GM18505 (cell line): ENCODE measurements around the gene KIAA1671.

Experiments used
- ATAC-seq: cut with Tn5 transposase; IDR thresholded peaks from one replicate; pipeline ENCODE4 v1.9.1; 2021; ENCODE audit not compliant: unreplicated experiment
- POLR2A ChIP-seq: IDR thresholded peaks from 4 replicates; pipeline ENCODE4 v1.6.1; 2011; ENCODE audit warnings: borderline replicate concordance; ENCODE audit not compliant: insufficient read depth, insufficient read length; ENCODE audit errors: extremely low read depth

The KIAA1671 gene

DNA sequence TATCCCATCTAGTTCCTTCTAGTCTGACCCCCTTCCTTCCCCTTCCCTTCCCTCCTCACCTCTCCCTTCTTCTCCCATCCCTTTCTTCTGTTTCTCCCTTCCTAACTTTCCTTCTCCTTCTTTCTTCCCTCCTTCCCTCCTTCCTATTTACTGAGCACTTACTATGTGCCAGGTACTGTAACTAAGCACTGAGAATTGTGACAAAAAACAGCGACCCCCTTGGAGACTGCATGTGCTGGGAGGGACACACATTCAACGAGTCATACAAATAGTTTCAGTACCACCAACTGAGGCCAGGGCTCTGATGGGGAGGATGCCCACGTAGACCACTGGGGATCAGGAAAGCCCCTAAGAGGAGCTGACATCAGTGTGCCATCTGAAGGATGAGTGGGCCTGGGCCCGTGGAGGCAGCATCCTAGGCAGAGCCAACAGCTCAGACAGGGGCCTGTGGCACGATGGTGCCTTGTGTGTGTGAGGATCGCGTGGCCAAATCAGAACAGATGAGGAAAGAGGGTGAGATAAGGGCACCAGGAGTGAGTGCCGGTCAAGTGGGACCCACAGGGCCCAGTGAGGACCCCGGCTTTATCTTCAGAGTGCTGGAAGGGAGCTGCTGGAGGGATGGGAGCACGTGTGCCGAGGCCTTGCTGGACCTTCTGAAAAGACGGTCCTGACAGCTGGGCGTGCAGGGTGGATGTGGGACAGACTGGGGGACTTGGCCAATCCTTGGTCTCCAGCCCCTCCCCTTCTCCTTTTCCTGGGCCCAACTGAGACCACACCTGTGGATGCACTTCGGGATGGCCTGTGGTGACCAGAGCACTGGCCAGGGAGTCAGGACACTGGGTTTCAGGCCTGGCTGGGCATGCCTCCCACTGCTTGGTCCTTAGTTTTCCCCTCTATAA is 208.8 kb downstream of the KIAA1671 start:
- no peak for TF ChIP-seq POLR2A
- no peak for ATAC-seq

DNA sequence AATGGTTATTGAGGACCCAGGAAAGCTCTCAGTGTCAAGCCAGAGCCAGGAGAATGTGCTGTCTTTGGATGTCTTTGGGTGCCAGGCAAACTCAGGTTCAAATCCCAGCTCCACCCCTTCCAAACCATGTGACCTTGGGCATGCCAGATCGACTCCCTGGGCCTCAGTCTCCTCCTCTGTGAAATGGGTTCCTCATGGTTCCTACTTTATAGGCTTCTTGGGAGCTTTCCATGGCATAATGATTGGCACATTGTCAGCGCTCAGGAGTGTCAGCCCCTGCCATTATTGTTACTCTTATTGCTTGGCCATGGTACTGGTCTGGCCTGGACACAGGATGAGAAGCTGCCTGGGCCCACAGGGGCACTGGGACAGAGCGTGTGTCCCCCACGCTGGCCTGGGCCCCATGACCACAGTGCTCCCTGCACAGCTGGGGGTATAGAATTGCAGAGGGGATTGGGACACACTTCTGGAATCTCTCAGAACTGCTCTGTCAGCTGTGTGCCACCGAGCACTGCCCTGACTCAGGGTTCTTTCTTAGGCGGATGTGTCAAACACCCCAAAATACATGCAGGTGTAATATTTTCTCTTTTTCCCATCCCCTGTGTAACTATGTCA is 209.5 kb downstream of the KIAA1671 start:
- no peak for TF ChIP-seq POLR2A
- ATAC-seq = no peak

DNA sequence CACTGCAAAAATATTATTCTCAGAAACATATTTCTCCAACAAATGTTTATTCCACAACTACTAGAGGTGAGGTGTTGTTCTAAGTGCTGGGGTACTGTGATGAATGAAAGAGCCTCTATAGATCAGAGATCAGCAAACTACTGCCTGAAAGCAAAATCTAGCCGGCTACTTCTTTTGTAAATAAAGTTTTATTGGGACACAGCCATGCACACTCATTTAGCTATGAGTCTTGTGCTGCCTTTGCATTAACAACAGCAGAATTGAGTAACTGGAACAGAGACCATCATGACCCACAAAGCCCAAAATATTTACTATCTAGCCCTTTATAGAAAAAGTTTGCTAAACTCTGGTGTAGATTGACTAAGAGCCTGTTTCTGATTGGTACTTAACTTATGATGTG is 210.0 kb downstream of the KIAA1671 start:
- no peak for ATAC-seq

DNA sequence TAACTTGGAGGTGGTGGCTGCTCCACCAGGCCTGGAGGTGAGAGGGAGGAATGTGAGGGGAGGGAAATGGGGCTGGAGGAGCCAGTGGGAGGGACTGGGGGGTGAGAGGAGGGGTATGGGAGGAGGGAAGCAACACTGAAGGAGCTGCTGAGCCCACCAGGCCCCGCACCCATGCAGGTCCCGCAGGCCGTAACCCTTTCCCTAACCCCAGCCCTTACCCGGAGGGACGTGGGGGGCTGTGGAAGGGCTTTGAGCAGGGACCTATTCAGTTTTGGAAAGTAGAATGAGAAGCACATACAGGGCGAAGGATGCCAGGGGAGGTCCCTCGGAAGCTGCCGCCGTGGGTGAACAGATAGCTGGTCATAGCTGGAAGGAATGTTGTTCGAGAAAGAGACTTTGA is 213.3 kb downstream of the KIAA1671 start:
- no peak for ATAC-seq
- TF ChIP-seq POLR2A = no peak

More for the DNA sequence above, 210.0 kb downstream of the KIAA1671 start:
- TF ChIP-seq POLR2A = no peak

DNA sequence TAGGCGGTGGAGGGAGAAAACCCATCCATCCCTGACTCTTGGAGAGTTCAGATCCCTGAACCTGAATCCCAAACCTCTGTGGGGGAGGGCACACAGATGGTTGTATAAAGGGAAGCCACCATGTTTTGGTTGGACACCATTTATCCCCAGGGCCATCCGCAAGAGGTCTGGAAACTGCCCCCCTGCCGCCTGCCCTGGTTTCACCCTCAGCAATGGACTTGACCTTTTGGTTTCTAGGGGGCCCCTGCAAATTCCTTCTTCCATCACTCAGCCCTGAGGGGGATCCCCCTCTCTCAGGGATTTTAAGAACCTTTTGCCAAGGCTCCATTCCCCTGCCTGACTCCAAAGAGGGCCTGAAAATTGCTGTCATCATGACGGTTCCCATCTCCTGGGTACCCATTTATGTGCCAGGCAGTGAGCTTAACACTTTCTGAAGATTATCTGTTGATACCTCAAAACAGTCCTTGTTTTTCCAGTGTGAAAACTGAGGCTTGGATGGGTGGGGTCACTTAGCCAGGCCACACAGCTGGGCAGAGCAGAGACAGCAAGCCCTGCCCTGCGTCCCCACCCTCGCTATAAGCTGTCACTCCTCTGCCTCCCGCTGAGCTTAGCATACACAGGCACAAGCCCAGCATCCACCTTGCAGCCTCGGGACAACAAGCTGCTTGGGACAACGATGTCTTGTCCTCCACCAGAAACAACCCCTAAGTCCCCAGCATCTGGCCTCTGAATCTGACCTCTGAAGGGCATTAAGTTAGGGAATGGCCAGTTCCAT is 213.9 kb downstream of the KIAA1671 start:
- no peak for ATAC-seq
- TF ChIP-seq POLR2A = no peak

DNA sequence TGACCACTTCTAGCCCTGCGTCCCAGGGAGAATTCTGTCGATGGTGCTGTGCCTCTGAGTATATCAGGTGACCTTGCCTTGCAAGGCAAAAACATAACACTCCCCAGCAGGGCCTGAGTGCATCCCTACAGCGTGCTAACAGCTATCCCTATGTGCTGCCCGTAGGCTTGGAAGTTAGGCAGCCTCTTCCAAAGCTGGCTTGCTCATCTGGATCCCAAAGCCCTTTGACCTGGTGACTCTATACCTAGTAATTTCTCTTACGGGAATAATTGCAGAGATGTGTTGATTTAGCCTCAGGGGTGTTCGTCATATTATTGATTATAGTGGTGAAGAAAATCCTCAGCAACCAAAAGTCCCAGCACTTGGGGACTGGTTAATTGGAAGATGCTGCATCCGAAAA is 214.6 kb downstream of the KIAA1671 start:
- ATAC-seq = no peak
- TF ChIP-seq POLR2A = no peak

DNA sequence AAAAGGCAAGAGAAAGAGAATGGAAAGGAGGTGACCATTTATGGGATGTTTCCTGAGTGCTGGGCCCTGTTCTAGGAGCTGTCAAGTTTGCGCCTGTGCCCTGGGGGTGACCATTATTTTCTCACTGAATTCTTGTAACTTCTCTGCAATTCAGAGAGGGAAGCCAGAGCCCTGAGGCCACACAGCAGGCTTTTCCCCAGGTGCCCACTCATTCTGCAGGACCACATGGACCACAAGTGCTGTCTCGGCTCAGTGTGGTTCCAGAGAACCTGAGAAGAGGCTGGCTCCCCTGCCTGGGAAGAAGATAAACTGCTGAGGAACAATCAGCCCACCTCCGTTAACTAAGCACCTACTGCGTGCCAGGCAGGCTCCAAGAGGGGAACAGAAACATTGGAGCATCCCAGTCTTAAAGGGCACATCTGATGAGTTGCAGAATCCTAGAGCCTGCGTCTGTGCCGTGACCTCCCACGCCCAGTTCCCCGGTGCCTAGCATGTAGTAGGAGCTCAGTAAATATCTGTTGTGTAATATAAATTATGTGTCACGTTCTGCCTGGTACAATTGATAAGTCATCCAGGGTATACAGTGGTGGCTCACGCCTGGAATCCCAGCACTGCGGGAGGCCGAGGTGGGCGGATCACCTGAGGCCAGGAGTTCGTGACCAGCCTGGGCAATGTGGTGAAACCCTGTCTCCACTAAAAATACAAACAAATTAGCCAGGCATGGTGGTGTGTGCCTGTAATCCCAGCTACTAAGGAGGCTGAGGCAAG is 215.5 kb downstream of the KIAA1671 start:
- TF ChIP-seq POLR2A = no peak
- ATAC-seq = no peak

DNA sequence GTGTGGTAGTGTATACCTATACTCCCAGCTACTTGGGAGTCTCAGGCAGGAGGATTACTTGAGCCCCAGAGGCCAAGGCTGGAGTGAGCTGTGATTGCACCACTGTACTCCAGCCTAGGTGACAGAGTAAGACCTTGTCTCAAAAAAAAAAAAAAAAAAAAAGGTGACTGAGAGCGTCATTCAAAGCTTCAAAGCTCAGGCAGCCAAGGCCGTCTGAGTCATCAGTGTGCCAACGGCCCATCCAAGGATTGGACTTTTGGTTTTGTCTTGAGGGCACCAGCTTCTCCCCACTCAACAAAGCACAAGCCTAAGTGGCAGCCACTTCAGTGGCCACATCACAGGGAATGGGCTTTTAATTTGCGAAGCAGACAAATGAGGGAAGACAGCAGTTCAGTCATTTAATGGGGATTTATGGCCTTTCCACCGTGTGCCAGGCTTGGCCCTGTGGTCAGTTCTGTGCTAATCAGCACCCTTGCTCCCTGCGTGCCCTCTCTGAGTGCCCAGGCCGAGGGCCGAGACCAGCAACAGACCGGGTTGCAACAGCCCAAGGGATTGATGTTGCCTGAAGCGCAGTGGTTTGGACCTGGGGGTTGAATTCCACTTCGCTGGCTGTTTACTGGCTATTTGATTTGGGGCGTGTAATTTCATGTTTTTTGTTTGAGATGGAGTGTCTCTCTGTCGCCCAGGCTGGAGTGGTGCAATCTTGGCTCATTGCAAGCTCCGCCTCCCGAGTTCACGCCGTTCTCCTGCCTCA is 216.9 kb downstream of the KIAA1671 start:
- no peak for ATAC-seq
- no peak for TF ChIP-seq POLR2A

DNA sequence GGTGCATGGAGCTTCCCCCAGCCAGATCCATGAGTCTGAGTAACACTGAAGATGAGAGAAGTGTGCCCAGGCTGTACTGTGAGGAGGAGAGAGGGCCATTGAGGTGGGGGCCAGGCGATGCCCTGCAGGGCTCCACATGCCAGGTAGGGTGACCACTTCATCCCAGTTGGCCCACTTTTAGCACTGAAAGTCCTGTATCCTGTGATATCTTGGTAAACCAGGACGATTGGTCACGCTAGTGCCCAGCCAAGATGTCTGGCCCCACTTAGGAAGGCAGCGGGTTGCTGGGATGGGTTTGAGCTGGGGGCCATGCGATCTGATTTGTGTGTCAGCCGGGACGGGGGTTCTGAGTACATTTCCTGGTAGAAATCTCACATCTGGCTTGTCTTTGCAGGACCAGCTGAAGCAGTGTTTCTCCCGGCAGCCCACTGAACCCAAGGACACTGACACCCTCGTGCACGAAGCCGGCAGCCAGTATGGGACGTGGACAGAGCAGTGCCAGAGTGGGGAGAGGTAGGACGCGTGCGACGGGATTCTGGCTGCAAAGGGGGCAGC is 218.0 kb downstream of the KIAA1671 start:
- no peak for TF ChIP-seq POLR2A
- no peak for ATAC-seq

DNA sequence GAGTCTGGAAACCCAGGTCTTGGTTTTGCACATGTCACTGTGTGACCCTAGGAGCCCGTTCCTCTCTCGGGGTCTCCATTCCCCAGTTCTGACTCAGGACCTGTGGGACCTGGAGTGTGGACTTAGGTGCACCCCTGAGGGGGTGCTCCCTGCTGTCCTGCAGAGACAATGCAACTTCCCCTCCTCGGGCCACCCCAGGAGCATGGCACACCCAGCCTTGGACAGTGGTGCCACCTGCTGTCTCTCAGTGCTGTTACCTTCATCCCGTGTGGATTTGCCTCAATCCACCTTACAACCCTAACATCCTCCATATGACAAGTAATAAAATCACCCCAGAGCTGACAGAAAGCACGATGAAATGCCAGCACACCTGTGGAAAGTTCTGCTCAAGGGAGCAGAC is 219.6 kb downstream of the KIAA1671 start:
- TF ChIP-seq POLR2A = no peak
- no peak for ATAC-seq

DNA sequence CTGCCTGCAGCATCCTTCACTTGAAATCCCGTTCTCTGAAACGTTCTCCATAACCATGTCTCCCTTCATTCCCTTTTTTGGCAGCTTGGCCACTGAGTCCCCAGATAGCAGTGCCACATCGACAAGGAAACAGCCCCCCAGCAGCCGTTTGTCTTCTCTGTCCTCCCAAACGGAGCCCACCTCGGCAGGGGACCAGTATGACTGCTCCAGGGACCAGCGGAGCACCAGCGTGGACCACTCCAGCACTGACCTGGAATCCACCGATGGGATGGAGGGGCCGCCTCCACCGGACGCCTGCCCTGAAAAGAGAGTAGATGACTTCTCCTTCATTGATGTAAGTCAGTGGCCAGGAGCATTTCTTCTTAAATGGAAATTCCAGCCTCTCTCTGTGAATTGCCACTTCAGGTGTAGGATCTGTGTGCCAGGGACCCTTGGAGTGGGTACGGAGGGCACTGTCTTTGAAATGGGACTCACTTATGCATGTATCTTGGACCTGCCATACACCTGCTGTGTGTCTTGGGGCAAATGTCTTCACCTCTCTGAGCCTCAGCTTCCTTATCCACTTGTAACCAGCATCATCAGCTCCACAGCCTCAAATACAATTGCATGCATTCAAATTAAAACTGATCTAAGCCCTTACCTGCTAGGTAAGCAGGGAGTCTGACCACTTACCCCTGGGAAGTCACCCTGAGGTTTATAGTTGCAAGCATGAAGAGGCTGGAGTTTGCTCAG is 221.8 kb downstream of the KIAA1671 start:
- ATAC-seq = no peak
- no peak for TF ChIP-seq POLR2A
